Astrocyte (in vitro differentiated cells and primary cell): ENCODE data around the gene MTMR4.

ENCODE experiments used
- CTCF ChIP-seq: IDR thresholded peaks from 2 replicates; pipeline ENCODE4 v1.5.1; 2011; ENCODE audit warnings: low read depth, mild to moderate bottlenecking, inconsistent platforms, low read length, moderate library complexity; ENCODE audit not compliant: insufficient read depth
- EZH2 ChIP-seq: IDR thresholded peaks from 2 replicates; pipeline ENCODE4 v1.6.1; 2012; ENCODE audit warnings: mild to moderate bottlenecking, low read length, inconsistent platforms; ENCODE audit not compliant: insufficient read depth

DNA sequence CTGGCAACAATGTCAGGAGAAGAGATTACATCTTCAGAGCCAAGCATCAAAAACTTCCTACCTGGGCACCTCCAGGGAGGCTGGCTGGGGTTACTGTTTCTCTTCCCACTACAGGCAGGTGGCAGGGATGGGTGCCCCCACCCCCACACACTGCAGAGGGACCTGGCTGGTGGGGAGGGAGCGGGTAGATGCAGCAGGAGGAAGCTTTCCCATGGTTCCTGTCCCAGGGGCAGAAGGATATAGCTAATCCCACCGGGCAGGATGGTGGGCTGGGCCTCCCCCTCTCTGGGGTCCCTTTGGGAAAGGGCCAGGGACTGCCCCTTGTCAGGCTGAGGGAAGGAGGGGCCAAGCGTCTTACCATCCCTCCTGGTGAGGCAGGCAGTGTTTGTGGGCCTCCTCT, 16.7 kb upstream of the MTMR4 start:
- no peak for TF ChIP-seq CTCF
- no peak for TF ChIP-seq EZH2
